Skeletal muscle satellite cell (primary cell): ENCODE results near the gene SPINDOC.

Experiments used
- H3K27me3 ChIP-seq: 2 replicates; pipeline ENCODE4 v1.7.0; 2013; ENCODE audit warnings: low read length; ENCODE audit not compliant: control insufficient read depth, insufficient read depth
- H3K36me3 ChIP-seq: 2 replicates; pipeline ENCODE4 v1.7.0; 2013; ENCODE audit warnings: mild to moderate bottlenecking, control low read depth, low read length; ENCODE audit not compliant: insufficient read depth
- H3K4me1 ChIP-seq: 2 replicates; pipeline ENCODE4 v1.7.0; 2013; ENCODE audit warnings: low read length; ENCODE audit not compliant: control insufficient read depth, insufficient read depth
- H3K4me2 ChIP-seq: 2 replicates; pipeline ENCODE4 v1.7.0; 2013; ENCODE audit warnings: mild to moderate bottlenecking, low read length
- H3K4me3 ChIP-seq: 2 replicates; pipeline ENCODE4 v1.7.0; 2013; ENCODE audit warnings: low read length
- H3K9ac ChIP-seq: 2 replicates; pipeline ENCODE4 v1.7.0; 2013; ENCODE audit warnings: mild to moderate bottlenecking, low read depth, low read length, moderate library complexity
- H3K9me3 ChIP-seq: replicated peaks from 2 replicates; pipeline ENCODE4 v1.7.0; 2013; ENCODE audit warnings: mild to moderate bottlenecking, control low read depth, low read length

SPINDOC gene

GRCh38 chr11:63837739-63838138, 24.5 kb downstream of the SPINDOC start:
- Histone ChIP-seq H3K9ac (peak overlapping the region; percentile 95), H3K4me3 (no peak overlapping the region), H3K36me3 (peaks cover 2% of the 10 kb centered on the region), H3K27me3 (no peaks in the 10 kb centered on the region), H3K4me1 (peaks cover 23% of the 10 kb centered on the region), H3K4me2 (peak overlapping the region; percentile 81), H3K9me3 (no peaks in the 10 kb centered on the region)

- H3K4me3 ChIP-seq, result peak overlapping the region; percentile 62
- peak overlapping the region; percentile 81 for H3K4me2 ChIP-seq
- peaks cover 23% of the 10 kb centered on the region for H3K4me1 ChIP-seq
- no peaks in the 10 kb centered on the region for H3K9me3 ChIP-seq
- no peaks in the 10 kb centered on the region for H3K27me3 ChIP-seq
- H3K36me3 ChIP-seq, result peaks cover 2% of the 10 kb centered on the region
- H3K9ac ChIP-seq, result peak overlapping the region; percentile 95
These were observed 25.0 kb downstream of the SPINDOC start for GRCh38 chr11:63838150-63838677.

- H3K27me3 ChIP-seq, result no peaks in the 10 kb centered on the region
- H3K4me3 ChIP-seq, result peak within 1 kb of the TSS; percentile 81
- H3K9me3 ChIP-seq, result no peaks in the 10 kb centered on the region
- peak within 1 kb of the TSS; percentile 95 for H3K9ac ChIP-seq
- H3K36me3 ChIP-seq, result peaks cover 2% of the 10 kb centered on the region
- peak within 1 kb of the TSS; percentile 85 for H3K4me2 ChIP-seq
- H3K4me1 ChIP-seq, result peaks cover 23% of the 10 kb centered on the region
These were observed 25.6 kb downstream of the SPINDOC start, which contains the start of gene MARK2 for GRCh38 chr11:63838678-63839507. Gene MARK2 (plus strand): TSS chr11:63839110. CDS start chr11:63839507, 397 bp downstream.

GRCh38 chr11:63839508-63840355, 26.5 kb downstream of the SPINDOC start:
- Histone ChIP-seq H3K4me1 (peaks cover 27% of the 10 kb centered on the region), H3K4me2 (peak overlapping the region; percentile 85), H3K9me3 (no peaks in the 10 kb centered on the region), H3K27me3 (no peaks in the 10 kb centered on the region), H3K9ac (peak overlapping the region; percentile 95), H3K36me3 (peaks cover 5% of the 10 kb centered on the region), H3K4me3 (peak overlapping the region; percentile 81)

GRCh38 chr11:63840356-63841060, 27.3 kb downstream of the SPINDOC start:
- peaks cover 7% of the 10 kb centered on the region for H3K36me3 ChIP-seq
- peak overlapping the region; percentile 95 for H3K9ac ChIP-seq
- peak overlapping the region; percentile 81 for H3K4me3 ChIP-seq
- H3K9me3 ChIP-seq, result no peaks in the 10 kb centered on the region
- H3K4me1 ChIP-seq, result peaks cover 34% of the 10 kb centered on the region
- H3K27me3 ChIP-seq, result no peaks in the 10 kb centered on the region
- H3K4me2 ChIP-seq, result peak overlapping the region; percentile 85

- H3K36me3 ChIP-seq, result peaks cover 7% of the 10 kb centered on the region
- H3K27me3 ChIP-seq, result no peaks in the 10 kb centered on the region
- peak overlapping the region; percentile 95 for H3K9ac ChIP-seq
- no peaks in the 10 kb centered on the region for H3K9me3 ChIP-seq
- peak overlapping the region; percentile 81 for H3K4me3 ChIP-seq
- peaks cover 39% of the 10 kb centered on the region for H3K4me1 ChIP-seq
- peak overlapping the region; percentile 85 for H3K4me2 ChIP-seq
These were observed 28.3 kb downstream of the SPINDOC start for GRCh38 chr11:63841554-63841953.

- H3K9ac ChIP-seq, result no peak overlapping the region
- H3K9me3 ChIP-seq, result no peaks in the 10 kb centered on the region
- H3K4me1 ChIP-seq, result peaks cover 37% of the 10 kb centered on the region
- H3K27me3 ChIP-seq, result no peaks in the 10 kb centered on the region
- H3K4me3 ChIP-seq, result no peak overlapping the region
- peaks cover 7% of the 10 kb centered on the region for H3K36me3 ChIP-seq
- no peak overlapping the region for H3K4me2 ChIP-seq
These were observed 29.8 kb downstream of the SPINDOC start for GRCh38 chr11:63843041-63843440.

- H3K27me3 ChIP-seq, result no peaks in the 10 kb centered on the region
- no peak overlapping the region for H3K9ac ChIP-seq
- H3K4me2 ChIP-seq, result peak overlapping the region; percentile 6
- peaks cover 33% of the 10 kb centered on the region for H3K4me1 ChIP-seq
- no peaks in the 10 kb centered on the region for H3K9me3 ChIP-seq
- no peak overlapping the region for H3K4me3 ChIP-seq
- H3K36me3 ChIP-seq, result peaks cover 12% of the 10 kb centered on the region
These were observed 31.6 kb downstream of the SPINDOC start for GRCh38 chr11:63844836-63845235.

GRCh38 chr11:63845303-63845702, 32.0 kb downstream of the SPINDOC start:
- Histone ChIP-seq H3K4me3 (no peak overlapping the region), H3K4me1 (peaks cover 33% of the 10 kb centered on the region), H3K27me3 (no peaks in the 10 kb centered on the region), H3K9me3 (no peaks in the 10 kb centered on the region), H3K4me2 (peak overlapping the region; percentile 6), H3K36me3 (peaks cover 12% of the 10 kb centered on the region), H3K9ac (no peak overlapping the region)

- H3K4me1 ChIP-seq, result peaks cover 27% of the 10 kb centered on the region
These were observed 32.7 kb downstream of the SPINDOC start for GRCh38 chr11:63845911-63846310.

GRCh38 chr11:63846897-63847296, 33.6 kb downstream of the SPINDOC start:
- Histone ChIP-seq H3K27me3 (no peaks in the 10 kb centered on the region), H3K9ac (no peak overlapping the region), H3K4me3 (no peak overlapping the region), H3K4me2 (no peak overlapping the region), H3K4me1 (peaks cover 17% of the 10 kb centered on the region), H3K9me3 (no peaks in the 10 kb centered on the region), H3K36me3 (peaks cover 12% of the 10 kb centered on the region)

More at GRCh38 chr11:63845911-63846310, 32.7 kb downstream of the SPINDOC start:
- H3K27me3 ChIP-seq, result no peaks in the 10 kb centered on the region
- no peak overlapping the region for H3K9ac ChIP-seq
- H3K4me3 ChIP-seq, result no peak overlapping the region
- no peak overlapping the region for H3K4me2 ChIP-seq
- no peaks in the 10 kb centered on the region for H3K9me3 ChIP-seq
- H3K36me3 ChIP-seq, result peaks cover 12% of the 10 kb centered on the region
